AG04450 (cell line): Measurements from ENCODE around the gene TNFRSF18. TPM values are rescaled to one million over a fixed set of nuclear protein-coding genes. Genes with fewer than 3 reads are reported as not detected.

Source experiments
- CTCF ChIA-PET: fragments of 300-600, 350-600 bp; formaldehyde crosslinking; extraction: SDS; loops from one replicate; lab custom pipeline; 2022; ENCODE audit warnings: antibody characterized with exemption, inconsistent platforms; lab: Charles Lee
- POLR2A ChIA-PET: fragments of 350-600 bp; formaldehyde crosslinking; extraction: SDS; loops from one replicate; lab custom pipeline; 2021; ENCODE audit warnings: antibody characterized with exemption, inconsistent platforms; lab: Yijun Ruan, JAX
- DNase-seq: peaks from one replicate; pipeline ENCODE4 v3.0.0-alpha.2; 2011; ENCODE audit warnings: low read depth, low spot score
- H3K27ac ChIP-seq: one replicate; pipeline ENCODE4 v1.5.1; 2012; ENCODE audit warnings: low read depth, low read length, control low read depth
- H3K27me3 ChIP-seq: one replicate; pipeline ENCODE4 v1.6.0; 2012; ENCODE audit warnings: low read length; ENCODE audit not compliant: control insufficient read depth, insufficient read depth
- H3K4me3 ChIP-seq: 2 replicates; pipeline ENCODE4 v1.5.1; 2011; ENCODE audit warnings: mild to moderate bottlenecking, low read depth, low read length, control low read depth
- H3K9me3 ChIP-seq: 2 replicates; pipeline ENCODE4 v1.5.1; 2012; ENCODE audit warnings: low read length; ENCODE audit not compliant: control insufficient read depth, insufficient read depth
- CTCF ChIP-seq: IDR thresholded peaks from 2 replicates; pipeline ENCODE4 v1.5.1; 2011; ENCODE audit warnings: low read depth, low read length, control low read depth, inconsistent platforms
- polyA plus RNA-seq: library from polyadenylated mRNA; depleted of rRNA; stranded (reverse); fragments of >200 nt; gene quantifications from 2 replicates; pipeline ENCODE4 v1.2.3, GENCODE V29; 2011

TNFRSF18 gene
- polyA plus RNA-seq, 1 experiment: 1.0 TPM

- no peak overlapping the region for H3K4me3 ChIP-seq
- no peak overlapping the region for H3K27ac ChIP-seq
- DNase-seq: no peak
- TF ChIP-seq CTCF: no peak
- ChIA-PET CTCF (no interaction called here), POLR2A (no interaction called here)
- H3K9me3 ChIP-seq: peaks cover 3% of the 10 kb centered on the region; the same call in 1 of the 2 replicates
- H3K27me3 ChIP-seq: peaks cover 9% of the 10 kb centered on the region
Observed at GRCh38 chr1:1206966-1207531, 657 bp upstream of the TNFRSF18 start.

- Histone ChIP-seq H3K9me3 (peaks cover 3% of the 10 kb centered on the region; the same call in 1 of the 2 replicates), H3K4me3 (no peak overlapping the region), H3K27ac (no peak overlapping the region), H3K27me3 (peaks cover 9% of the 10 kb centered on the region)
- no peak for DNase-seq
- TF ChIP-seq CTCF: no peak
- ChIA-PET CTCF (no interaction called here), POLR2A (no interaction called here)
Observed at GRCh38 chr1:1205769-1206375, 520 bp downstream of the TNFRSF18 start.

- Histone ChIP-seq H3K9me3 (peaks cover 3% of the 10 kb centered on the region; the same call in 1 of the 2 replicates), H3K27me3 (peaks cover 9% of the 10 kb centered on the region), H3K4me3 (no peak overlapping the region), H3K27ac (no peak overlapping the region)
- no peak for DNase-seq
- POLR2A ChIA-PET: no interaction called here
- TF ChIP-seq CTCF: no peak
- CTCF ChIA-PET: no interaction called here
Observed at GRCh38 chr1:1204998-1205768, 1.2 kb downstream of the TNFRSF18 start.

- H3K4me3 ChIP-seq: no peak overlapping the region
- POLR2A ChIA-PET: no interaction called here
- H3K27ac ChIP-seq: no peak overlapping the region
- H3K9me3 ChIP-seq: peaks cover 3% of the 10 kb centered on the region; the same call in 1 of the 2 replicates
- DNase-seq: no peak
- CTCF ChIA-PET: no interaction called here
- TF ChIP-seq CTCF: no peak
- peaks cover 9% of the 10 kb centered on the region for H3K27me3 ChIP-seq
Observed at GRCh38 chr1:1204425-1204920, 1.9 kb downstream of the TNFRSF18 start.
